Fibroblast of skin of scalp (primary cell): ENCODE data around the gene THSD7B.
A peak's percentile ranks its signal among the peaks of the same experiment; 100 is the strongest.

Source experiments
- DNase-seq: peaks from one replicate; pipeline ENCODE4 v3.0.0-alpha.2; 2013

The THSD7B gene

DNA sequence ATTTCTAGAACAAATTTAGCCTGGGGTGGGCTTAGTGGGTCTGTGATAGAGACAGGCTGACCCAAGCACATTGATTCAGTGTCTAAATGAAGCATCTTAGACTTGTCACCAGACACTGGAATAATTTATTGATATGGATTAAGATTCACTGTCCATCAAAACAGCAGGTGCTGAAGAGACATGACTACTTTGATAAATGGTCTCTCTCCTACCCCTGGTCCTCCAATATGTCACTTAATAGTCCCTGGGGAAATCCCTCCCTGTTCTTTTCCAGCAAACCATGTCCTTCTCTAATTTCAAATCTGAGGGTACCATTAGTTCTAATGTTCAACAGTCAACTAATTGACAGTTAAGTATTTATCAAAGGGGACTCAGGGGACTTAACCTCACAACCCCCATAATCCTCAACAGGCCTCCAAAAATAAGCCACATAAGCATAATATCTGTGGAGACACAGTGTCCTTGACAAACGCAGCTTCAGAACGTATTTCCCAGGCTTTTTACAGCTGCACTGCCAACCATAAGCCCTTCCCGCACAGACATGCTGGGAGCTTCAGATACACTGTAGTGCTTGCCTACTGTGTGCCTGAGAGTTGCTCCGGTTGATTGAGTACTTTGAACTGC, 391.0 kb downstream of the THSD7B start:
- DNase-seq = no peak

DNA sequence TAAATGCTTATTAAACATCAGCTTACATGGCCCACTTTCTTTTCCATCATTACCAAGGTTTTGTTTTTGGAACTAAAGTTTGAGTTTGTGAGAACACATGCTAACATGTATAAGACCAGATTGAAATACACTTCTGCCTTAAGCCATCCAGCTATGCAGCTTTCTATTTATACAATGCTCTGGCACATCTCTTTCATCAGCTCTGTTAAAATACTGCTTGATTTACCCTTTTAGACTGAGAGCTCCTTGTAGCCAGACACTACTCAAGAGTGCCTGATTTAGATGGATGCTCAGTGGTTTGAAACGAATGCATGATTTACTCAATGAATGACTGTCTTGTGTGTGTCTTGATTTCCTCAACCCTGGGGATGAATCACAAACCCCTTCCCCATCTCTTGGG, 392.5 kb downstream of the THSD7B start:
- DNase-seq = no peak

DNA sequence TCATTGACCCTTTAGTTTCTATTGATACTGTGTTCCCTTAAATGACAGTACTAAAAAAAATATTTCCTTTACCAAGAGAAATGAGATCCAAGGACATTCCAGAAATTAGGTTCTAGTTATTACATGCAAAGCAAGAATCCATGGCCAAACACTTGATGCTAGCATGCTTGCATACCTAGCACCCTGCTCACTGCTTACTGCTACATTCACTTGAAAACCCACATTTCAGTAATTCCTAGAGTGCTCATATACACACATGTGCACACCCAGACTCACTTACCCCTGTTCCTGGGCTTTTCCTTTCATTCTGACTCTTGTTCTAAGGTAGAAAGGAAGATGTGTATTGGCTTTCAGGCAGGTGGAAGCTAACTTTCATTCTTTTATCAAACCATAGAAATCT, 395.9 kb downstream of the THSD7B start:
- DNase-seq = peak; percentile 15

DNA sequence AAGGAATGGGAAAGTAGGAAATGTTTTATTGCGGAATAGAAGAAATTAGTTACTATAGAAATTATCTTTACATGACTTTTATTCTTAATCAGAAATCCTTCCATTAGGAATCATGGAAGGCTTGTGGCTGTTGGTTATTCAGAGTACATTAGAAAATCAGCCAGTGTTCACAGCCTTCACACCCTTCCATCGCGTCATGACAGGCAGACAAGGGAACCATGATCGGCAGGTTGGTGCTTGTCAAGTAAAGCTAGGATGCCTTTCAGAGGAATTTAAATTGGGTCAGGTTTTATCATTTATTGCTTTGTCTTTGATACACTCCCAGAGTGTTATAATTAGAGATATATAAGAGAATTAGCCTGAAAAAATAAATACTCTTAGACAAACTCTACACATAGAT, 400.6 kb downstream of the THSD7B start:
- no peak for DNase-seq

DNA sequence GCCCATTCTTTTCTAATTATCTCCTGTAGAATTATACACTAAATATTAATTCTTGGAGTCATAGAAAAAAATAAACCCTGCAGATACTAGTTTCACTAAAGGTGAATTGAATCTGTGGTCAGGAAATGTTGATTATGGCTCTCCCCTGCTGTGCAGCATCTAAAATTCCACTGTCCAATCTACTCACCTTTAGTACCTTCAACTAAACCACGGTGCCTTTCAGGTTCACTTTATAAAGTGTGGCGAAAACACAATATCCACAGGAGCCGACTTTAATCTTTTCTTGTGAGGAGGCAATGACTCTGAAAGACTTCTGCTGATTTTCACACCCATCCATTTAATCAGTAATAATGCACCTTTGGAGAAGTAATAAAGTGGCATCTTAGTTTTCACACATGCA, 402.3 kb downstream of the THSD7B start:
- DNase-seq = no peak

DNA sequence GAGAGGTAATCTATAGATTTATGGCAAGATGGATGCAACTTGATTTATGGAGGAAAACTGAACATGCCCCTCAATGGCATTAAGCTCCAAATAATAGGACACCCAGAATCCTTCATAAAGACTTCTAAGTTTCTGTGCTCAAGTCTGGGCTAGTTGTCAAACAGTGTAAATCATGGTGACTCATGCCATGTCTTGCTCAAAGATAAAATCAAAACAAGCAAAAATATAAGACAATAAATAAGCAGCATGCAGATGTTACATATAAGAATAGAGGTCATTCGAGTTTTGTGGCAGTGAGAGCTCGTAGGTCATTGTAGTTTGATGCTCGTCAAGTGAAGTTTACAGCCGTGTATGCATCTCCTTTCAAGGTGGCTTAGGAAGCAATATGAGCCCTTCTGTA, 403.2 kb downstream of the THSD7B start:
- no peak for DNase-seq

DNA sequence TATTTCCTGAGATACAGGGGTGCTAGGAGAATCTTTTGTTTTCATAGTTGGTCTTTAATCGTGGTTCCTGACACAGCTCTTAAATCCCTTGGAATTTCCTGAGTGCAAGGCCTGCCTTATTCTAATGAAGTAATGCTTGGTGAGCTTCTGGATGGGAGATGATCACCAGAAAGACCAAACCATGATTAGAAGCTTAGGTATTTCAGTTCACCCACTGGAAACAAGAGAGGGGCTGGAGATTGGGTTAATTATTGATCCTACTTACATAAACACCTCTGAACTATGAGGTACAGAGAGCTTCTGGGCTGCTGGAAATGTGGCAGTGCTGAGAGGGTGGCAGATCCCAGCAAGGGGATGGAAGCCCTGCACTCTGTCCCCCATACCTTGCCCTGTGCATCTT, 406.8 kb downstream of the THSD7B start:
- DNase-seq = peak; percentile 46

DNA sequence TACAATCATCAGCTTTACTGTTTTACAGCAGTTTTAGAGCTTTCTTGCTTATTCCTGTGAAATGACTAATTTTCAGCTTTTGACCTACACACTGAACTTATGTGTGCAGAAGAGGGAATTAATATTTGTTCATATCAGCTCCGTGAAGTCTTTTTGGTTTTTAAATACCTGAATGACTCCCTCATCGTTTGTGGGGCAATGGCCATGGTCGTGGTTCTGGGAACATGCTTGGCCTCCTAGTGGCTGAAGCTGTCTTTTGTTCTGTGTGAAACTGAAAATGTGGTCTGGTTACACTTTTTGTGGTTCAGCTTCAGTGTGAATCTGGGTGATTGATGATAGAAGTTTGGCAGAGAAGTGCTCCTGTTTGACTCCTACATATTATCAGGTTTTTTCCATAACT, 408.1 kb downstream of the THSD7B start:
- DNase-seq = peak; percentile 85

DNA sequence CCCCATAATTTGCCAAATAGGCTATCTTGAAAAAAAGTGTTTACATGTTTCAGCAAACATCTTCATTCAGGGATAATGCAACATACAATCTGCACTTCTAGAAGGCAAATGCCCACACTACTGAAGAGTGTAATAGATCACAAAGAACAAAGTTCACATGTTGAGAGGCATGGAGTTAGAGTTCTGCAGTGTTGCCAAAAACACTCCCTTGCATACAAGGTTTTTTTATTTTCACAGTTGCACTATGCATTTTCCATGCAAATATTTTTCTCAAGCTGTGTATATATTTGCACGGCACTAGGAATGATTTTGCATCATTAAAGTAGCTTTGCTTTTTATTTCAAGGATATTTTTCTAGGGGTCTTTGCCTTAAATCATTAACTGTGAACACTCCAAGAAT, 409.9 kb downstream of the THSD7B start:
- no peak for DNase-seq

DNA sequence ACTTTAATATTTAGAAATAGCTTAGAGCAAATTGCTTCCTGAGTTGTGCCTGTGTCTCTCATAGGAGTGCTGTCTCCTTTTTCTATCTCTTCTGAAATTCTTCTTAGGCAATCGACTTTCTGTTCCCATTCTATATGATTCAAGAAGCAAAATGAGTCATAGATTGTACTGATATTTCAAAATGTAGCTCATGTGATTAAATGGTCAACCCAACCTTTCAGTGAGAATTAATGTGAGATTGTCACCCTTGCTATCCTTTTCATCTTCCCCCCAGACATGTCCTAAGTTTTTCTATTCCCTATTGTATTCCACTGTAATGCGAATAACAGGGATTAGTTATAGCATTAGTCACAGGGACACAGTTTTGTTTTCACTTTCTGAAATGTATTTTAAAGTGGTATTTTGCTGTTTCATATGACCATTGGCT, 413.6 kb downstream of the THSD7B start:
- peak; percentile 41 for DNase-seq

DNA sequence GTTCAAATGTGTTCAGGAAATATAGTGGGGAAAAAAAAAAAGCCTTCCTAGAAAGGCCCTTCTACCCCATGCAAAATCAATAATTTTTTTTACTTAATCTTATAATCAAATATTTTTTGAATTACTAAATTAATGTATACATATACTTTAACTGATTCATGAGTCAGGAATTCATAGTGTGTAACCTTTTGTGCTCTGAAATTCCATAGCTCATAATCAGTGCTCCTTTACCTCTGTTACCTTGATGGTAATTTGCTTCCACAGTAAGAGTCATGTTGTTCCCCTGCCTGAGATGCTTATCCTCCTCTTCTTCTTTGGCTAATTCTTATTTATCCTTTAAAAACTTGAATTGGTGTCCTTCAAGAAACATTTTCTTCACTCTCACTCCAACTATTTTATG, 414.2 kb downstream of the THSD7B start:
- DNase-seq = no peak

DNA sequence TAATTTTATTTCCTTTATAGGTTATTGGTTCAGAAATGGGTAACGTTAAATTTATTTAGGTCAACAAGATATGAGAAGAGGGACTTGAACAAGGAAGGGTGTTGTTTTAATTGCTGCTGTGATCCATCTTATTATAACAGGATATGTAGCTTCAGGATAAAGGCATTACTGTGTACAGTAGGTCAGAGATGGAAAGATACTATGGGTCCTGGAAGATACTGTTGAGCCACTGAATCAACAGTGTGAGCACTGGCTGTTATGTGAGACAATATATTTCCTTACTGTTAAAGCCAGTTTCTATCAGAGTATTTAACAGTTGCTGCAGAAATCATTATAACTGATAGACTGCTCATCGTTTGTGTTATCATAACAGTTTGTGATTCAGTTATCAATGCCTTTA, 414.7 kb downstream of the THSD7B start:
- no peak for DNase-seq

DNA sequence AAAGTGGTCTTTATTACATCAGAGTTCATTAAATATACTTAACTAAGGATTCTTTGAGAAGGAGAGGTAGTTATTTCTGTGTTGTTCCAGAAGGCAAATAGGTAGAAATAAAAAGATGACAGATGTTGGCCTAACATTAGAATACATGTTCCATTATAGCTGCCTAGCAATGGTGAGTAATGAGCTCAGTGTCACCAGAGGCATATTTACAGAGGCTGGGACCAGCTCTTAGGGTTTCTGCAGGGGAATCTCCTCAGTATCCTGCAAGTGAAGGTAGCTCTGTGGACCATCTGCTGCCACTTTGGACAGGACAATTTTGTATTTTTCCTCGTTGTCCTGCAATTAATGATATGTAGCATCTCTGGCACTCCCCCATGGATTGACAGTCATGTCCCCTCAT, 416.0 kb downstream of the THSD7B start:
- DNase-seq = no peak

DNA sequence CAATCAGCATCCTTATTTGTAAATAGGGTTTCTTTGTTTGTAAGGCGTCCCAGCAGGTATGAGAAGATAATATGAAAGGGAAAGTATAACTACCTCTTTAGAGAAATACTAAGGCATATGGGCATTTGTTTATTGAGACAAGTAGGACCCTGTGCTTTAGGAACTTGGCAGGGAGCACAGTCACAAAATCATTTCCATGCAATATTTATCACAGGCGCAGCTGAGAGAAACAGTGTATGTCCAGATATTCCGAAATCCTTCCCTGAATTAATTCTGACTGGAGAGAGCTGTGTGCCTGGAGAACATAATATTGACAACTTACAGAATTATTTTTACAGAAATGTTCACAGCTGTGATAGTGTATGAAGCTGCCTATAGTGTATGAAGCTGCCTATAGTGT, 416.7 kb downstream of the THSD7B start:
- DNase-seq = no peak

DNA sequence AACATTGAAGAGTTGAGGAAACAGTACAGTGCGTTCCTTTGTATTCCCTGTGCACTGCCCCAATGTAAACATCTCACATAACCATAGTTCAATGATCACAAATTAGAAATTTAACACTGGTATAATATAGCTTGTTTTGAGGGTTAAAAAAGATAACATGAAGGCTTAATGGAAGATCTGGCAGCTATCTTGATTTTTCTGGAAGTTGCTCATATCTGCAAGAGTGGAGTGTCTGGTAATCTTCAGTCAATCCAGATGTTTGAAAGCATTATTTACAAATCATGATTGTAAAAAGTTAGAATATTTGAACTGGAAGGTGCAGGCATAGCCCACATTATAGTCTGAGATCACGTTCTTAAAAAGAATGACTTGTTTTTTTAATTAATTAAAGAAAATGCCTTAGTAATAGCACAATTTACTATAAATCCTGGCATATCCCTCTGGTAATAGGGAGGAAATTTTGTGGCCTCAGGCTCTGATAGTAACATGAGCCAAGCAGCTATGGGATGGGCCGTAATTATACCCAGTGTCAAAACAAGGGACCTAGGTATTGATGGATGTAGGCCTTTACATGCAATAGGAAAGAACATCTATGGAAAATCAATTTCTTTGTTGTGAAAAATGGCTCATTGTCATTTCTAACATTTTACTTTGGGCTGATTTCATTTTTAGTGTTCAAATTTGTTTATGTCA, 418.0 kb downstream of the THSD7B start:
- DNase-seq = no peak

DNA sequence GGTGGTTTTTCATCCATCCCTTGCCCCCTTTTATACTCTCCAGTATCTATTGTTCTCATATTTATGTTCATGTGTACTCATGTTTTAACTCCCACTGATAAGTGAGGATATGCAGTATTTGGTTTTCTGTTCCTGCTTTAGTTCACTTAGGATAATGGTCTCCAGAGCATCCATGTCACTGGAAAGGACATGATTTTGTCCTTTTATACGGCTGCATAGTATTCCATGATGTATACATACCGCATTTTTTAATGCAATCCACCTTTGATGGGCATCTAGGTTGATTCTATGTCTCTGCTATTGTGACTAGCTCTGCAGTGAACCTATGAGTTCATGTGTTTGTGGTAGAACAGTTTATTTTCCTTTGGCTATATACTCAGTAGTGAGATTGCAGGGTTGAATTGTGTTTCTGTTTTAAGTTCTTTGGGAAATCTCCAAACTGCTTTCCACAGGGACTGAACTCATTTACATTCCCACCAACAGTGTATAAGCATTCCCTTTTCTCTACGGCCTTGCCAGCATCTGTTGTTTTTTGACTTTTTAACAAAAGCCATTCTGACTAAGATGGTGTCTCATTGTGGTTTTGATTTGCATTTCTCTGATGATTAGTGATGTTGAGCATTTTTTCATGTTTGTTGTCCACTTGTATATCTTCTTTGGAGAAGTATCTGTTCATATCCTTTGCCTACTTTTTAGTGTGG, 420.2 kb downstream of the THSD7B start:
- peak; percentile 33 for DNase-seq

DNA sequence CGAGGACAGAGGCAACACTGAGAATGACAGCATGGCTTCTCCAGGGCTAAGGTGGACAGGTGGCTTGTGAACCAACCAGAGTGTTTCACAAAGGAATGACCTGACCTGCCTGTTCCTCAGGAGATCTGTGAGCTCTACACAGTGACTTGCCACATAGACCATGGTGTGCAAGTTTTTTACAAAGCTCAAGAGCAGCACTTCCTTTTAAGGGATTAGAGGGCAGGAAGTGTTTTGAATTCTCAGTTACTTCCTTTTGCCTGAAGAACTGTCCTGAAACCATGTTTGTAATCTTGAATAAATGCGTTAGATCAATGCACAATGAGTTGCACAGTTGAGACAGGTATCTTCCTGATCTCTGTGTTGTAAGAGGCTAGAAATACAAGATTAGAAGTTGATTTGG, 421.9 kb downstream of the THSD7B start:
- DNase-seq = no peak

DNA sequence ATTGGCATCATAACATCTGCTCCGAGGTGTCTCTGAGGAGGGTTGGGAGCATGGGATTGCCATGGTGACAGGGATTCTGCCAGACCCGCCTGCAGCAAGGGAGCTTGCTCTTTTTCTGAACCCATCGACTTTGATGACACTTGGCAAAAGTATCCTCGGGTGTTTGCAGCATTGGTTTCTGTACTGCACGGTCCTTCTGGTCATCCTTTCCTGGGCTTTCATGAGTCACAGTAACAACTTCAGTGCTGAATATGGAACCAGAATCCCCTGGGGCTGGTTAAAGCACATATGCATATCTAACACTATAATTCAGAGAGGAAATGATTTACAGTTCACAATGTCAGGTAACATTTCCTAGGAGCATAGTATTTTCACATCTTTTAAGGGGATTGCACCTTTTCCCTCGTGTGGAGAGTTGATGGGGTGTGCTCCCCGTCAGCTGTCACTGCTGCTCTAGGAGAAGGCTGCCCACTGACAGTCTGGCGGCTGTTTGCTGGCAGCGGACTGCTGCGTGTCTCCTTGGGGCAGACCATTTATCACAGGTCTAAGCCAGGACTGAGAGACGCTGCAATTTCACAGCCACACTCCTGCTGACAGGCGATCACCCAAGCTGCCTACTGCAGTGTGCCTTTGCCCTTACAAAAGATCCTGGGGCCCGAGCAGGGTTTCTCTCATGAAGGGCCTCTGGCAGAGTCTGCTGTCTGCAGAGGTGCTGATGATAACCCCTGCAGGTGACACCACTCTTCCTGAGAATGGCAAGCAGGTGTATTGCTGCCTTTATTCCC, 425.3 kb downstream of the THSD7B start:
- peak; percentile 14 for DNase-seq

DNA sequence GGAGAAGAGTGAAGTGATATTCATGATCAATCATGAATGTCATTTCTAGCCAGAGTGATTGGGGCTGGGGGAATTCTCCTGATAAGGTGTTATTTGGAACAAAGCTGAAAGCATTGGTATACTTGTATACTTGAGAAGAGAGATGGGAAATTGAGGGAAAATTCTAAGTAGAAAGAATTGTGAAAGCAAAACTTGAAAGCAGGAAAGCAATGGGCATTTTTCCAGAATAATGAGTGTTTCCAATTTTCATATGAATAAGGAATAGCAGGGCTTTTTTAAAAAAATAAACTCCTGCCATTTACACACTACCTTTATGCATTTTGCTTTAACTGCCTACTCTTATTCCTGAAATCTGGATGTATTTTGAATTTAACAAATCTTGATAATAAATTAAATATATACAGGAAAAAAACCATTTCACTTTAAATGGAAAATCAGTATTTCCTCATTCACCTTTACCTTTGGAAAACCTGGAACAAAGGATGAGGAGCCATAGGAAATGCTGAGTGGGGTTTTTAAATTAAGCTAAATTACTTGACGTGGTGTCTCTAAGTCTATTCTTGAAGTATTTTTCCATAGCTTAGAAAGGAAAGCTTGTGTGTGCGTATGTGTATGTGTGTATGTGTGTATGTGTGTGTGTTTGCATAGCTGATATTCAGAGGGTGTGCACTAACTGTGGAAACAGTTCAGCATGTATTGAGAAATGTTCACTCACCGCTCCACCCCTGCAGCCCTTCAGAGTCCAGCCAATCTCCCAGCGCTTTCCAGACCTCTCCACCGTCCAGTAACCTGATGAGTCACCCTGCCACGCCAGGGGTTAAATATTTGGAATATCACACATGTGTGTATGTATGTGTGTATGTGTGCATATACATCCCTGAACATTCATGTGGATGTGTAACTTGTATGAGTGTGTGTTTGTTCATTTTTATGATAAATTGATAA, 427.3 kb downstream of the THSD7B start:
- DNase-seq = peak; percentile 10

DNA sequence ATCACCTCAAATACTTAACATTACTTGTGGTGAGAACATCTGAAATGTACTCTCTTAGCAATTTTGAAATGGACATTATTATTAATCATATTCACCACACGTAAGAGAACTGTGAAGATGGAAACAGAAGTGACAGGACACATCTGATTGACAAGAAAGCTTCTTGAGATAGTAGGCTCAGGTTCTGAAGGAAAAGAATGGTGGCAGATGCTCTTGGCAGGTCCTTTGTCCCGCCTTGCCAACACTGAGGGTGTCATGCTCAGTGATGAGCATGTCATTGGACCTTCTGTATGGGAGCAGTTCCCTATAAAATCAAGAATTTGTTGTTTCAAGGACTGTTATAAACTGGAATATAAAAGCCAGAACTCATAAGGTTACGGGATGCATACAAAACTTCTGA, 428.1 kb downstream of the THSD7B start:
- DNase-seq = no peak

DNA sequence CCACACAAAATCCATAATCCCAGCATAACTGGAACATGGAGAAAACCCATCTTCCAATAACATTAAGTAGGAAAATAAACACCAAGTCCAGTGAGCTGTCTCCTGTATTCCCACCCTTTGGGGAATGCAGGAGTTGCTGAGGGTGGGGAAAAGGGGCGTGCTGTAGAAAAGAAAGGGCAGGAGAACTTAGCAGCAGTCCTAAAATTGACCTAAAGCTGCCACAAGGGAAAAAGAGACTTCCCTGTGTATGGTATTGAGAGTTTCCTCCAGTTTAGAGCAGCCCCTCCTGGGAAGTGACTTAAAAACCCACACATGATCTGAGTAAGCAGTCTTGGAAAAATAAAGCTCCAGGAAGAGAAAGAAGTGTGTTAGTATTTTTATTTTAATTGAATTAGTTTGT, 428.8 kb downstream of the THSD7B start:
- DNase-seq = no peak

DNA sequence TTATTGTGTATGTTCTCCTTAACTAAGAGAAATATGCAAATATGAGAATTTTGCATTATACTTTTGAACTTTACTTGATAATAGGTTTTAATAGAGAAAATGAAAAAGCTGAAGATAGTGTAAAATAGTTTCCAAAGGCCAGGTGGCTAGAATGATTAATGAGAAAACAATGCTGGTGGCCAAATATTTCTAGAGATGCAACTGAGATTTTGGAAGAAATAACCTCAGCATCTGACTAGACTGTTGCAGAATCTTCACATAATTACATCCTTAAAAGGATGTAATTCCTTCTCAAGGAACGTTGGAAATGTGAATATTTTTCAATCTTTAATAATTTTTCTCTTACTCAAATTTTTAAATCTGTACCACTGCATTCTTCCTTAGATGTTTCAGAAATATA, 434.4 kb downstream of the THSD7B start:
- DNase-seq = no peak
